ENCODE measurements around the gene TRIM71. TPM values are rescaled to one million over a fixed set of nuclear protein-coding genes. Genes with fewer than 3 reads are reported as not detected.

TRIM71 gene
- total and polyA plus RNA-seq, 2 of the 13 experiments (the other 11 are each of a cell fraction or from before 2014, with no cell fraction given) = 21.7 to 76.9 TPM

DNA sequence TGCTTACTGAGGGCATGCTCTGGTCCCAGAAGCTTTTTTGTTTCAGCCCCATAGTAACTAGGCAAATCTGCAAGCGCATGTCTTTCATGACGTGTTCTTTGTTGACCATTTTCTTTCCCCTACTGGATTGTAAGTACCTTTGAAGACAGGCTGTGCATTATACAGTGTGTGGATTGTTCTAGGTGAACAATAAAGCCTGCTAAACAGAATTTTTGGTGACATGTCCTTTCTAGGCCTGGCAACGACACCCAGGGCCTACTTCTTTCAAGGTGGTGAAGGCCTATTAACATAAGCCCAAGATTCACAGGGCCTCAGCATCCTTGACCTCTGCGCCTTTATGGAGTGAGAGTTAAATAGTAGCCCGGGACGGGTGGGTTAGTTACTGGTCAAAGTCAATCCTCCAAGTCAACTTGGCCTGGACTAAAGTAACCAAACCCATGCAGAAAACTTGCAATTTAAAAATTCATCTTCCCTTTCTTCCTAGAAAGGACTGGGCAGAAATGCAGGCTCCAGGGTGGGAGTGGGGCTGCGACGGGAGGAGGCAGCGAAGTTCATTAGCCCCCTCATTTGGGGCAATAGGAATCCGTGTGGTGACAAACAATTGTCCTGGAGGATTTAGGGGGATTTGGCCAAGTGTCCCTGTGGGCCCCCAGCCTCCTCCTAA lies 37.6 kb upstream of the TRIM71 start (continued):
- TF ChIP-seq, protein P1, sequence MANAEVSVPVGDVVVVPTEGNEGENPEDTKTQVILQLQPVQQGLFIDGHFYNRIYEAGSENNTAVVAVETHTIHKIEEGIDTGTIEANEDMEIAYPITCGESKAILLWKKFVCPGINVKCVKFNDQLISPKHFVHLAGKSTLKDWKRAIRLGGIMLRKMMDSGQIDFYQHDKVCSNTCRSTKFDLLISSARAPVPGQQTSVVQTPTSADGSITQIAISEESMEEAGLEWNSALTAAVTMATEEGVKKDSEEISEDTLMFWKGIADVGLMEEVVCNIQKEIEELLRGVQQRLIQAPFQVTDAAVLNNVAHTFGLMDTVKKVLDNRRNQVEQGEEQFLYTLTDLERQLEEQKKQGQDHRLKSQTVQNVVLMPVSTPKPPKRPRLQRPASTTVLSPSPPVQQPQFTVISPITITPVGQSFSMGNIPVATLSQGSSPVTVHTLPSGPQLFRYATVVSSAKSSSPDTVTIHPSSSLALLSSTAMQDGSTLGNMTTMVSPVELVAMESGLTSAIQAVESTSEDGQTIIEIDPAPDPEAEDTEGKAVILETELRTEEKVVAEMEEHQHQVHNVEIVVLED (CRISPR knock-in tag; IDR thresholded peaks at IDR 0.05; ENCODE audit: borderline replicate concordance) = no peak
- no peak for TF ChIP-seq PCBP1 (IDR thresholded peaks at IDR 0.05; ENCODE audit: borderline replicate concordance, low read depth, low read length)
- no peak for TF ChIP-seq FOXC1 (CRISPR knock-in tag; IDR thresholded peaks at IDR 0.05; ENCODE audit: borderline replicate concordance)
- TF ChIP-seq SIX1 (CRISPR knock-in tag; IDR thresholded peaks at IDR 0.05; ENCODE audit: borderline replicate concordance) = no peak
- no peak for TF ChIP-seq ZNF230 (CRISPR knock-in tag; IDR thresholded peaks at IDR 0.05)
- TF ChIP-seq ZNF317 (CRISPR knock-in tag; IDR thresholded peaks at IDR 0.05) = peak; percentile 4; the same call in 1 of the 2 replicates
- no peak for TF ChIP-seq TOE1 (CRISPR knock-in tag; IDR thresholded peaks at IDR 0.05)
- TF ChIP-seq U2AF1 (optimal IDR thresholded peaks at IDR 0.05; ENCODE audit: low read depth, low read length) = no peak
- TF ChIP-seq, protein P2, sequence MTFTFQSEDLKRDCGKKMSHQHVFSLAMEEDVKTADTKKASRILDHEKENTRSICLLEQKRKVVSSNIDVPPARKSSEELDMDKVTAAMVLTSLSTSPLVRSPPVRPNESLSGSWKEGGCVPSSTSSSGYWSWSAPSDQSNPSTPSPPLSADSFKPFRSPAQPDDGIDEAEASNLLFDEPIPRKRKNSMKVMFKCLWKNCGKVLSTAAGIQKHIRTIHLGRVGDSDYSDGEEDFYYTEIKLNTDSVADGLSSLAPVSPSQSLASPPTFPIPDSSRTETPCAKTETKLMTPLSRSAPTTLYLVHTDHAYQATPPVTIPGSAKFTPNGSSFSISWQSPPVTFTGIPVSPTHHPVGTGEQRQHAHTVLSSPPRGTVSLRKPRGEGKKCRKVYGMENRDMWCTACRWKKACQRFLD (CRISPR knock-in tag; IDR thresholded peaks at IDR 0.05; ENCODE audit: borderline replicate concordance) = no peak
- TF ChIP-seq, protein P3, sequence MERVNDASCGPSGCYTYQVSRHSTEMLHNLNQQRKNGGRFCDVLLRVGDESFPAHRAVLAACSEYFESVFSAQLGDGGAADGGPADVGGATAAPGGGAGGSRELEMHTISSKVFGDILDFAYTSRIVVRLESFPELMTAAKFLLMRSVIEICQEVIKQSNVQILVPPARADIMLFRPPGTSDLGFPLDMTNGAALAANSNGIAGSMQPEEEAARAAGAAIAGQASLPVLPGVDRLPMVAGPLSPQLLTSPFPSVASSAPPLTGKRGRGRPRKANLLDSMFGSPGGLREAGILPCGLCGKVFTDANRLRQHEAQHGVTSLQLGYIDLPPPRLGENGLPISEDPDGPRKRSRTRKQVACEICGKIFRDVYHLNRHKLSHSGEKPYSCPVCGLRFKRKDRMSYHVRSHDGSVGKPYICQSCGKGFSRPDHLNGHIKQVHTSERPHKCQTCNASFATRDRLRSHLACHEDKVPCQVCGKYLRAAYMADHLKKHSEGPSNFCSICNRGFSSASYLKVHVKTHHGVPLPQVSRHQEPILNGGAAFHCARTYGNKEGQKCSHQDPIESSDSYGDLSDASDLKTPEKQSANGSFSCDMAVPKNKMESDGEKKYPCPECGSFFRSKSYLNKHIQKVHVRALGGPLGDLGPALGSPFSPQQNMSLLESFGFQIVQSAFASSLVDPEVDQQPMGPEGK (CRISPR knock-in tag; IDR thresholded peaks at IDR 0.05) = no peak
- no peak for TF ChIP-seq CC2D1A (CRISPR knock-in tag; IDR thresholded peaks at IDR 0.05)
- TF ChIP-seq KLF16 (CRISPR knock-in tag; IDR thresholded peaks at IDR 0.05) = no peak
- TF ChIP-seq ZNF703 (CRISPR knock-in tag; IDR thresholded peaks at IDR 0.05; ENCODE audit: borderline replicate concordance) = no peak
- peak; percentile 50; the same call in 1 of the 2 replicates for TF ChIP-seq CREM (IDR thresholded peaks at IDR 0.05)
- no peak for TF ChIP-seq CREM (CRISPR knock-in tag; IDR thresholded peaks at IDR 0.05)
- TF ChIP-seq MATR3 (CRISPR knock-in tag; IDR thresholded peaks at IDR 0.05) = no peak
- no peak for TF ChIP-seq MXI1 (IDR thresholded peaks at IDR 0.05; ENCODE audit: borderline replicate concordance, low read depth, low read length)
- no peak for TF ChIP-seq SP2 (CRISPR knock-in tag; IDR thresholded peaks at IDR 0.05)
- TF ChIP-seq HOXA7 (CRISPR knock-in tag; IDR thresholded peaks at IDR 0.05) = no peak
- no peak for TF ChIP-seq ZNF644 (CRISPR knock-in tag; IDR thresholded peaks at IDR 0.05; ENCODE audit: low read depth)
- TF ChIP-seq, protein P4, sequence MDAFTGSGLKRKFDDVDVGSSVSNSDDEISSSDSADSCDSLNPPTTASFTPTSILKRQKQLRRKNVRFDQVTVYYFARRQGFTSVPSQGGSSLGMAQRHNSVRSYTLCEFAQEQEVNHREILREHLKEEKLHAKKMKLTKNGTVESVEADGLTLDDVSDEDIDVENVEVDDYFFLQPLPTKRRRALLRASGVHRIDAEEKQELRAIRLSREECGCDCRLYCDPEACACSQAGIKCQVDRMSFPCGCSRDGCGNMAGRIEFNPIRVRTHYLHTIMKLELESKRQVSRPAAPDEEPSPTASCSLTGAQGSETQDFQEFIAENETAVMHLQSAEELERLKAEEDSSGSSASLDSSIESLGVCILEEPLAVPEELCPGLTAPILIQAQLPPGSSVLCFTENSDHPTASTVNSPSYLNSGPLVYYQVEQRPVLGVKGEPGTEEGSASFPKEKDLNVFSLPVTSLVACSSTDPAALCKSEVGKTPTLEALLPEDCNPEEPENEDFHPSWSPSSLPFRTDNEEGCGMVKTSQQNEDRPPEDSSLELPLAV (CRISPR knock-in tag; conservative IDR thresholded peaks at IDR 0.05; ENCODE audit: low read depth) = no peak
- TF ChIP-seq, protein P5, sequence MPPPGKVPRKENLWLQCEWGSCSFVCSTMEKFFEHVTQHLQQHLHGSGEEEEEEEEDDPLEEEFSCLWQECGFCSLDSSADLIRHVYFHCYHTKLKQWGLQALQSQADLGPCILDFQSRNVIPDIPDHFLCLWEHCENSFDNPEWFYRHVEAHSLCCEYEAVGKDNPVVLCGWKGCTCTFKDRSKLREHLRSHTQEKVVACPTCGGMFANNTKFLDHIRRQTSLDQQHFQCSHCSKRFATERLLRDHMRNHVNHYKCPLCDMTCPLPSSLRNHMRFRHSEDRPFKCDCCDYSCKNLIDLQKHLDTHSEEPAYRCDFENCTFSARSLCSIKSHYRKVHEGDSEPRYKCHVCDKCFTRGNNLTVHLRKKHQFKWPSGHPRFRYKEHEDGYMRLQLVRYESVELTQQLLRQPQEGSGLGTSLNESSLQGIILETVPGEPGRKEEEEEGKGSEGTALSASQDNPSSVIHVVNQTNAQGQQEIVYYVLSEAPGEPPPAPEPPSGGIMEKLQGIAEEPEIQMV (CRISPR knock-in tag; IDR thresholded peaks at IDR 0.05; ENCODE audit: low read depth) = no peak
- TF ChIP-seq CENPX (CRISPR knock-in tag; IDR thresholded peaks at IDR 0.05) = no peak

Data from HepG2 (cell line).